Measurements from ENCODE around the gene PALM3.
"Not testable (repeated sequence)": the region's sequence is repeated elsewhere in the genome, so short reads cannot be mapped to it uniquely, and the experiment has no call there.

Gene PALM3

GRCh38 chr19:14059652-14060155 is 2.2 kb downstream of the PALM3 start:
- no peak for DNase-seq (ENCODE audit: low read depth)

GRCh38 chr19:14059093-14059480 is 2.8 kb downstream of the PALM3 start:
- no peak for DNase-seq (ENCODE audit: low read depth)

GRCh38 chr19:14058182-14059092 is 3.4 kb downstream of the PALM3 start:
- DNase-seq (ENCODE audit: low read depth), result no peak

- DNase-seq (ENCODE audit: low read depth), result no peak
Observed at GRCh38 chr19:14056741-14057356, 5.0 kb downstream of the PALM3 start.

- DNase-seq (ENCODE audit: low read depth), result no peak
Observed at GRCh38 chr19:14056069-14056666, 5.7 kb downstream of the PALM3 start.

GRCh38 chr19:14055396-14055795 is 6.5 kb downstream of the PALM3 start:
- no peak for DNase-seq (ENCODE audit: low read depth)

- no peak for DNase-seq (ENCODE audit: low read depth)
Observed at GRCh38 chr19:14054721-14055120, 7.2 kb downstream of the PALM3 start.

- DNase-seq (ENCODE audit: low read depth), result no peak
Observed at GRCh38 chr19:14054099-14054498, 7.8 kb downstream of the PALM3 start.

- DNase-seq (ENCODE audit: low read depth), result no peak
Observed at GRCh38 chr19:14053500-14053899, 8.4 kb downstream of the PALM3 start.

- no peak for DNase-seq (ENCODE audit: low read depth)
Observed at GRCh38 chr19:14053032-14053431, 8.8 kb downstream of the PALM3 start.

GRCh38 chr19:14052470-14052869 is 9.4 kb downstream of the PALM3 start:
- no peak for DNase-seq (ENCODE audit: low read depth)

GRCh38 chr19:14051980-14052379 is 9.9 kb downstream of the PALM3 start:
- no peak for DNase-seq (ENCODE audit: low read depth)

GRCh38 chr19:14050961-14051360 is 10.9 kb downstream of the PALM3 start:
- not testable (repeated sequence) for DNase-seq (ENCODE audit: low read depth)

- no peak for DNase-seq (ENCODE audit: low read depth)
Observed at GRCh38 chr19:14050512-14050911, 11.4 kb downstream of the PALM3 start.

GRCh38 chr19:14048443-14049153 is 13.3 kb downstream of the PALM3 start:
- DNase-seq (ENCODE audit: low read depth), result peak; percentile 42

- DNase-seq (ENCODE audit: low read depth), result not testable (repeated sequence)
Observed at GRCh38 chr19:14047866-14048265, 14.0 kb downstream of the PALM3 start.

GRCh38 chr19:14042659-14043608 is 18.9 kb downstream of the PALM3 start:
- peak; percentile 60 for DNase-seq (ENCODE audit: low read depth)

- DNase-seq (ENCODE audit: low read depth), result no peak
Observed at GRCh38 chr19:14039181-14039580, 22.7 kb downstream of the PALM3 start.

GRCh38 chr19:14035706-14036105 is 26.2 kb downstream of the PALM3 start:
- DNase-seq (ENCODE audit: low read depth), result peak; percentile 81

GRCh38 chr19:14035159-14035558 is 26.7 kb downstream of the PALM3 start:
- DNase-seq (ENCODE audit: low read depth), result peak; percentile 19

- no peak for DNase-seq (ENCODE audit: low read depth)
Observed at GRCh38 chr19:14033946-14034345, 27.9 kb downstream of the PALM3 start.
